MCF 10A (cell line): Measurements from ENCODE around the gene SLC10A7. TPM values are rescaled to one million over a fixed set of nuclear protein-coding genes. Genes with fewer than 3 reads are reported as not detected.

Experiments
- BruUV-seq: library from RNA; stranded (reverse); fragments of 400-500 nt; replicated peaks from 2 replicates; lab custom pipeline; 2021; lab: Mats Ljungman, UMichigan
- CTCF ChIA-PET: fragments of 300-600 bp; sonication (Branson Sonifier 250); formaldehyde crosslinking; extraction: SDS; loops from one replicate; lab custom pipeline; 2021; ENCODE audit warnings: antibody characterized with exemption, inconsistent platforms; lab: Yijun Ruan, JAX
- POLR2A ChIA-PET: fragments of 300-600, 350-650 bp; sonication (Branson Sonifier 250); formaldehyde crosslinking; extraction: SDS; loops from one replicate; lab custom pipeline; 2020; ENCODE audit warnings: antibody characterized with exemption, inconsistent platforms; lab: Yijun Ruan, JAX
- DNase-seq: peaks from one replicate; pipeline ENCODE4 v3.0.0-alpha.2; 2018; ENCODE audit not compliant: unreplicated experiment
- H3K27ac Mint-ChIP-seq: one replicate; pipeline ENCODE4 v1.8.0; 2022; ENCODE audit warnings: mild to moderate bottlenecking, low read depth, mixed read lengths; ENCODE audit not compliant: unreplicated experiment
- H3K27me3 Mint-ChIP-seq: one replicate; pipeline ENCODE4 v1.8.0; 2022; ENCODE audit warnings: mixed read lengths; ENCODE audit not compliant: insufficient read depth, unreplicated experiment
- H3K36me3 Mint-ChIP-seq: one replicate; pipeline ENCODE4 v1.8.0; 2022; ENCODE audit warnings: mild to moderate bottlenecking, moderate library complexity, mixed read lengths; ENCODE audit not compliant: insufficient read depth, unreplicated experiment
- H3K4me1 Mint-ChIP-seq: one replicate; pipeline ENCODE4 v1.8.0; 2022; ENCODE audit warnings: mixed read lengths; ENCODE audit not compliant: insufficient read depth, unreplicated experiment
- H3K4me3 Mint-ChIP-seq: one replicate; pipeline ENCODE4 v1.8.0; 2022; ENCODE audit warnings: mild to moderate bottlenecking, moderate library complexity, mixed read lengths; ENCODE audit not compliant: unreplicated experiment
- H3K9me3 Mint-ChIP-seq: one replicate; pipeline ENCODE4 v1.8.0; 2022; ENCODE audit warnings: mixed read lengths; ENCODE audit not compliant: unreplicated experiment
- intact Hi-C: fragments of 100-400 bp; cut with micrococcal nuclease; formaldehyde crosslinking; loops from 2 replicates; pipeline ENCODE4 v1.14.1; 2022
- total RNA-seq: library from RNA; stranded (reverse); gene quantifications from 2 replicates; pipeline ENCODE4 v1.2.3, GENCODE V29; 2022
- TF ChIP-seq, protein P1 (sequence below): fragments of 200-600 bp; IDR thresholded peaks from one replicate; pipeline ENCODE4 v1.8.0; 2022; ENCODE audit warnings: antibody characterized with exemption, mild to moderate bottlenecking; ENCODE audit not compliant: unreplicated experiment

SLC10A7 gene
- total RNA-seq, 1 experiment from 2014 or later = 23.0 TPM

DNA sequence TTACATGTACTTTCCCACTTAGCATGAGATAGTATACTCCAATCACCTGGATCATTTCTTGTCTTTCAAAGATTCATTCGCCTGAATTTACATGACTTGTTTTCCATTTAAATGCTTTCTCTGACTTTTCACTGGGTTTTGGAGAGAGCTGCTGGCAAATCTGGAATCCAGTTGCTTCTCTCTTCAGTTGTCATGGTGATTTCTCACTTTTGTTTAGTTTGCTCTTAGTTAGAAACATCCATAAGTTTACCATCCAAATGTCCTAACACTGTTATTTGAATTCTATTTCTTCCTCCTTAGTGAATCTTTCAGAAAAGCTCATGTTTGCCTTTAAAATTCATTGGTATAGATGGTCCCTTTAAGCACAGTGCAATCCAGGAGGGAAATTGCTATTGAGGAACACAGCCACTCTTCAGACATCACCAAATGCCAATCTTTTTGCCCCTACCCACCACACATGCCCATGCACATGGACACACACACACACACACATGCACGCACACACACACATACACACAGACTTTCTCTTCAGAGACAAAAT lies 255.7 kb downstream of the SLC10A7 start:
- POLR2A ChIA-PET = no interaction called here
- CTCF ChIA-PET = interaction anchor here (1.5 kb wide), 1 partner anchor 13 kb away, joined by 4 read pairs; no protein-coding TSS in a partner anchor
- H3K36me3 Mint-ChIP-seq = peaks cover 6% of the 10 kb centered on the region
- H3K27me3 Mint-ChIP-seq = no peaks in the 10 kb centered on the region
- TF ChIP-seq, protein P1, sequence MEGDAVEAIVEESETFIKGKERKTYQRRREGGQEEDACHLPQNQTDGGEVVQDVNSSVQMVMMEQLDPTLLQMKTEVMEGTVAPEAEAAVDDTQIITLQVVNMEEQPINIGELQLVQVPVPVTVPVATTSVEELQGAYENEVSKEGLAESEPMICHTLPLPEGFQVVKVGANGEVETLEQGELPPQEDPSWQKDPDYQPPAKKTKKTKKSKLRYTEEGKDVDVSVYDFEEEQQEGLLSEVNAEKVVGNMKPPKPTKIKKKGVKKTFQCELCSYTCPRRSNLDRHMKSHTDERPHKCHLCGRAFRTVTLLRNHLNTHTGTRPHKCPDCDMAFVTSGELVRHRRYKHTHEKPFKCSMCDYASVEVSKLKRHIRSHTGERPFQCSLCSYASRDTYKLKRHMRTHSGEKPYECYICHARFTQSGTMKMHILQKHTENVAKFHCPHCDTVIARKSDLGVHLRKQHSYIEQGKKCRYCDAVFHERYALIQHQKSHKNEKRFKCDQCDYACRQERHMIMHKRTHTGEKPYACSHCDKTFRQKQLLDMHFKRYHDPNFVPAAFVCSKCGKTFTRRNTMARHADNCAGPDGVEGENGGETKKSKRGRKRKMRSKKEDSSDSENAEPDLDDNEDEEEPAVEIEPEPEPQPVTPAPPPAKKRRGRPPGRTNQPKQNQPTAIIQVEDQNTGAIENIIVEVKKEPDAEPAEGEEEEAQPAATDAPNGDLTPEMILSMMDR = no peak
- no peak overlapping the region for H3K27ac Mint-ChIP-seq
- no peak overlapping the region for H3K4me3 Mint-ChIP-seq
- intact Hi-C loops = no loop called here
- BruUV-seq = no TSS peak
- H3K9me3 Mint-ChIP-seq = no peaks in the 10 kb centered on the region
- no peak for DNase-seq
- H3K4me1 Mint-ChIP-seq = no peaks in the 10 kb centered on the region

DNA sequence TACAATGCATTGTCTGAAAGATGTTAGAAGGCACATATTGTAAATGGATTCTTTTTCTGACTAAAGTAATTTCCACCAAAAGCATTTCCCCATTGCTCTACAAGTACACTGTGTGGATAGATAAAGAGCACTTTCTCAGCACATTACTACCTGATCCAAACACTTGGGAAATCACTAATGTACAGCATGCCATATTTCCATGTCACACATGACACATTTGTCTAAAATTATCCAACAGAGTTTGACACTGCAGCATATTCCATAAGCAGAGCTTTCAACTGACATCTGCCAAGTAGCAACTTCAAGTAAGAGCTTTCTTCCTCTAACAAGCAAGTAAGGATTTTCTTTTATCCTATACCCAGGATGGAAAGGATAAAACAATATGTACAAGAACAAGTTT lies 257.9 kb downstream of the SLC10A7 start:
- no TSS peak for BruUV-seq
- Mint-ChIP-seq H3K4me1 (no peaks in the 10 kb centered on the region), H3K27me3 (no peaks in the 10 kb centered on the region), H3K9me3 (no peaks in the 10 kb centered on the region), H3K4me3 (no peak overlapping the region), H3K27ac (no peak overlapping the region), H3K36me3 (peaks cover 6% of the 10 kb centered on the region)
- DNase-seq = no peak
- TF ChIP-seq, protein P1 = no peak
- POLR2A ChIA-PET = no interaction called here
- intact Hi-C loops = no loop called here
- CTCF ChIA-PET = interaction anchor here (0.7 to 1.6 kb wide), 2 partner anchors 18 to 321 kb away, joined by 4 to 5 read pairs; no protein-coding TSS in a partner anchor

DNA sequence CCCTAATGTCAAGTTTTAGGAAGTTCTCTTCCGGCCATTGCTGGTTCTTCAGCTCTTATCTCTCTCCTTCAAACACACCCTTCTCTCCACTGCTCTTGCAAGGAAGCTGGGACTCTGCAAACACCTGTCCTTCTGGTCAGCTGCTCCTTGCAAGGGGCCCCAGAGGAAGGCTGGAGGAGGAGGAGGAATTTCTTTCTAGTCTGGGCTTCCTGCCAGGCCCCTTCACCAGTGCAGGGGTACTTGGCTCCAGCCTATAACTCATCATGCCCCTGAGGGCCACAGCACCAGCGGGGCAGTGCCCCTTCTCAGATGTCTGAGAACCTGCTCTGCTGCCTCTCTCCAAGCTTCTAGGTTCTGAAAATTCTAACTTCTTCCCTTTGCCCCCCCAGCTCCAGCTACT lies 260.7 kb downstream of the SLC10A7 start:
- no peak for DNase-seq
- H3K27me3 Mint-ChIP-seq = no peaks in the 10 kb centered on the region
- intact Hi-C loops = no loop called here
- H3K9me3 Mint-ChIP-seq = no peaks in the 10 kb centered on the region
- TF ChIP-seq, protein P1 = no peak
- H3K36me3 Mint-ChIP-seq = peaks cover 6% of the 10 kb centered on the region
- H3K27ac Mint-ChIP-seq = no peak overlapping the region
- ChIA-PET CTCF (interaction anchor here (0.7 to 0.9 kb wide), 2 partner anchors 18 to 49 kb away, joined by 3 read pairs; no protein-coding TSS in a partner anchor), POLR2A (no interaction called here)
- no peak overlapping the region for H3K4me3 Mint-ChIP-seq
- no peaks in the 10 kb centered on the region for H3K4me1 Mint-ChIP-seq
- BruUV-seq = no TSS peak

DNA sequence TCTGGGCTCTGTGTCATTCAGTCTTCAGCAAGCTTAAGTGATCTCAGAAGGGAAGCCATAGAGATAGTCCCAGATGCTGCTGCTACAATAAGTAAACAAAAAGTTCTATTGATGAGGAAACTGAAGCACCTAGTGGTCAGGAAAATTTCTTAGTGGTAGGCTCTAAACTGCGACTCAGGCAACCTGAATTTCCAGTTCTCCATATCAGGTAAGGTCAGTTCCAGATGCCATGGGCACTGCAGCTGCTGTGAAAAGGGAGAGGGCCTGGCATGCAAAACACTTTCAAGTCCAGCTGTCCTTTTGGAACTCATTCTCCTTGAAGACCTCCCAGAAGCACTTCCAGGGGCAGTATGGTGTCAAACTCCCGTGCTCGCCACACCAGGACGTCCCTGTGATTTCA lies 261.2 kb downstream of the SLC10A7 start:
- no peak overlapping the region for H3K4me3 Mint-ChIP-seq
- TF ChIP-seq, protein P1 = no peak
- CTCF ChIA-PET = interaction anchor here (0.7 to 1.0 kb wide), 3 partner anchors 17 to 165 kb away, joined by 3 to 4 read pairs (median 3); no protein-coding TSS in a partner anchor

More for the DNA sequence above, 261.2 kb downstream of the SLC10A7 start:
- Mint-ChIP-seq H3K9me3 (no peaks in the 10 kb centered on the region), H3K4me1 (no peaks in the 10 kb centered on the region), H3K27ac (no peak overlapping the region), H3K27me3 (no peaks in the 10 kb centered on the region), H3K36me3 (peaks cover 6% of the 10 kb centered on the region)
- no TSS peak for BruUV-seq
- POLR2A ChIA-PET = no interaction called here
- intact Hi-C loops = no loop called here
- no peak for DNase-seq
